HG02798 (cell line): ENCODE results near the gene USP11.

Source experiments
- ATAC-seq: cut with Tn5 transposase; IDR thresholded peaks from one replicate; pipeline ENCODE4 v1.9.1; 2021; ENCODE audit warnings: mild to moderate bottlenecking; ENCODE audit not compliant: unreplicated experiment, poor library complexity

USP11 gene

DNA sequence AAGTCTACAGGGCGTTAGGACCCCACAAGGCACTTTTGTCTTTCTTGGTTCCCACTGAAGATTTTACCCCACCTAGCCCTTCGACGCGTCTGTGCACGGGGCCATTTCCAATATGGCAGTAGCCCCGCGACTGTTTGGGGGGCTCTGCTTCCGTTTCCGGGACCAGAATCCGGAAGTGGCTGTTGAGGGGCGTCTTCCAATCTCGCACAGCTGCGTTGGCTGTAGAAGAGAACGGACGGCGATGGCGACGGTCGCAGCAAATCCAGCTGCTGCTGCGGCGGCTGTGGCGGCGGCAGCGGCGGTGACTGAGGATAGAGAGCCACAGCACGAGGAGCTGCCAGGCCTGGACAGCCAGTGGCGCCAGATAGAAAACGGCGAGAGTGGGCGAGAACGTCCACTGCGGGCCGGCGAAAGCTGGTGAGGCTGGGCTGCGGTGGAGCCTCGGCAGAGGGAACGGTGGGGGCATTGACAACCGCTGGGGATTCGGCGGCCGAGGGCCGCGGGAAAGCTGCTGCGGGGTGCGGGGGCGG, at the start of gene USP11:
USP11 (plus strand) TSS at position 207 of the 530 bp plus-strand sequence; CDS start at position 242, 35 bp downstream.
- peak; percentile 25 for ATAC-seq

DNA sequence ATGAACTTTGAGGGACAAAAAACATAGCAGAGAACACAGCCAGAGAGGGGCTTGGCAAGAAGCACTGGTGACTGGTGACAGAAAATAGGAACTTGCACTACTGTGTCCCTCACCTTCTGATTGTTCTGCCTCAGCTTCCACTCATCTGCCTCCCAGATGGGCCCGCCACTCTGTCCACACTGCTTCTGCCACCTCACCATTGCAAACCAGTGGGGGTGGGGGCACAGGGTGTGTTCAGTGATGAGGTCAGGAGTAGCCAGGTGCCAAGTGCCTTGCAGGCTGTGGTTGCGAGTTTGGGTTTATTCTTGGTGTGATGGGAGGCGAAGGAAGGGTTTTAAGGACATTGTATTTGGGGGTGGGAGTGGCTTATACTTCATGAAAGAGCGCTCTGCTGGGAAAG, 48.3 kb upstream of the USP11 start:
- no peak for ATAC-seq

- no peak for ATAC-seq
Observed at GRCh38 chrX:47185241-47185640, 47.6 kb upstream of the USP11 start.

DNA sequence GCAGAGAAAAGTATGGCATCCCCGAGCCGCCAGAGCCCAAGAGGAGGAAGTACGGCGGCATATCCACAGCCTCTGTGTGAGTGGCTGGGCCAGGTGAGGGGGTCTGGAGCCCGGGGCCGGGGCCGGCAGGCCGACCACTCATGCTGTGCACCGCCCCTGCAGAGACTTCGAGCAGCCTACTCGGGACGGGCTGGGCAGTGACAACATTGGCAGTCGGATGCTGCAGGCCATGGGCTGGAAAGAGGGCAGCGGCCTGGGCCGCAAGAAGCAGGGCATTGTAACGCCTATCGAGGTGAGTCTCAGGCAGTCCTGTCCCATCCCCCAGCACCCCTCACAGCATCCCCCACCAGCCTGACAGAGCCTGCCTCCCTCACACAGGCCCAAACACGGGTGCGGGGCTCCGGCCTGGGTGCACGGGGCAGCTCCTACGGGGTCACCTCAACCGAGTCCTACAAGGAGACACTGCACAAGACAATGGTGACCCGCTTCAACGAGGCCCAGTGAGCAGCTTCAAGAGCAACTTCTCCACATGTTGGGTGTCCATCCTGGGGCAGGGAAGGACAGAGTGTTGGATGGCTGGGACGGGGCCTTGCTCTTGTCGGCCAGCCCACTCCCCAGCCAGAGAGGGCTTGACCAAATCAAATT, 46.6 kb upstream of the USP11 start:
- ATAC-seq: no peak

DNA sequence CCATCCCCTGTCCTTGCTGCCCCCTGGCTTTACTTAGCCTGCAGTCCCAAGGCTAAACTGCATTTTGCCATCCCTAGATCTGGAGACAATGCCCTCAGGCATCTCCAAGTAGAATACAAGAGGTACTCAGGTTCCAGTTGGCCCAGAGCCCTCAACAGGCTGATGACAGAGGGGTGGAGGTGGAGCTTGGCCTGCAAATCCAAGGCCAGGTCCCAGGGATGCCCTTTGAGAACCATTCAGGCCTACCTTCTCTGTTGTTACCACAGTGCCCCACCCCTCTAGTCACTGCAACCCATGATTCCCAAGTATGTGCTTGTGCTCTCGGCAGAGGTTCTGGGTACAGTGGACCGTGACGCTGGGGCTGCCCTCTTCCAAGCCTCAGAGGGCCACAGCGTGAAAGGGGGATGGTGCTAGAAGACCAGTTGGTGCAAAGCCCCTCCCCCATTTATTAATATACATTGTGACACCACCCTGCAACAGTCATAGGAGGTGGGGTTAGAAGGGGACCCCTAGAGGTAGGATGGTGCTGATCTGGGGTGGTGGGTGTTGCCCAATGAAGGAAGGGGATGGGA, 45.6 kb upstream of the USP11 start:
- no peak for ATAC-seq

DNA sequence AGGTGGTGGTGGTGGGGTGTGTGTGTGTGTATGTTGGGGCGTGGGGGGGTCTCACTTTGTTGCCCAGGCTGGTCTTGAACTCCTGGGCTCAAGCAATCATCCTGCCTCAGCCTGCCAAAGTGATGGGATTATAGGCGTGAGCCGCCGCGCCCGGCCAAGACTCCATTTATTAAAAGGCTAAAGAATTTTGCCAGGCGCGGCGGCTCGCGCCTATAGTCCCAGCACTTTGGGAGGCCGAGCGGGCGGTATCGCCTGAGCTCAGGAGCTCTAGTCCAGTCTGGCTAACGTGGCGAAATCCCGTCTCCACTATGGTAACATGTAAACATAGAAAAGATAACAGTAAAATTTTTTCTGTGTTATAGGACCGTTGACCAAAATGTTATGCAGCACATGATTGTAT, 42.9 kb upstream of the USP11 start:
- ATAC-seq: no peak

DNA sequence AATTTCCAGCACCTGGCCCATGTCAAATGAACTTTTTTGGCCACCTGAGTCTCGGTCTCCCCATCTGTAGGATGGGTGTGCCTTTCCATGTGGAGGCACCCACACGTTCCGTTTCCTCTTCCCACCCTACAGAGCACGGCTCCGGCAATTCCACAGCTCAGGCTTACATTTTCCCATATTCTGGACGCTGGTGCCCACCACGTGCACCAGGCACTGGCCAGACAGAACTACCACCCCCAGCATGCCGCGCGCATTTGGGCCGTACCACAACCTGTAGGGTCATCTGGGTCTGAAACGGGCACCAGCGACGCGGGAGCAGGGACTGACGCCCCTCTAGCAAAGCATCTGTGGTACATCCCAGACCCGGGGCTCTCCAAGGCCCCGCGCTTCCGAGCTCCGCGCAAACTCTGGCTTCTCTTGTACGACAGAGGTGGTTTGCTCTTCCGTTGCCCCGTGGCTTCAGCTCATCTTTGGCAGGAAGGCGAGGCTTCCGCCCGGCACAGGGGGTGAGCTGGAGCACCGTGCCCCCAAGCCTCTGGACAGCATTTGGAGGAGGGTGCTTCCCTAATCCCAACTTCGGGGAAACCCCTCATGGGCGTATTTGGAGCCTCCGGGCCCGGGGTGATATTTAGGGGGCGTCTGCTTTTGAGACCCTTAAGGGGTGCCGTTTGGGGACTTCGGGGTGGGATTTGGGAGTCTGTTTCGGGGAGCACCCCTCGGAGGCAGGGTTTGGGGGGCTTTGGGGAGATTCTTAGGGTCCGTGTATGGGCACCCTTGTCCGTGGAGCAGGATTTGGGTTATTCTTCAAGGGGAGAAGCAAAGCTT, 42.2 kb upstream of the USP11 start:
- peak; percentile 67 for ATAC-seq

DNA sequence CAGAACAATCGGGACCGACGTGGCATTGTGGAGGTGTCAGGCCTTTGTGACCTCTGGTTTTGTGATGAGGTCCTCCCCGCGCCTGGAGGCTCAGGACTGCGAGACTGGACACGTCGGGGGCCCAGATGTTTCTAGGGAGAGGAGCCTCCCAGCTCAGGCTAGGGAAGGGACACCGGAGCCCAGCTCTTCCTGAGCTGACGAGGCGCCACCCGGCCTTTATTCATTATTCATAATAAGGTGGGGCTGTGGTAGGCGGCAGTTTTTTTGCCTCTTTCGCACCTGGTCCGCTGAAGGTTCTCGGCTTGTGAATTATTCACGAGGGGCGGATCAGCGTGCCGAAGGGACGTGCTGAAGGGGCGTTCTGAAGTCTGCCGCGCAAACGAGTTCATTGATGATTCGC, 41.5 kb upstream of the USP11 start:
- no peak for ATAC-seq

- no peak for ATAC-seq
Observed at GRCh38 chrX:47191806-47192401, 40.9 kb upstream of the USP11 start.

- peak; percentile 69 for ATAC-seq
Observed at GRCh38 chrX:47193475-47194193, 39.2 kb upstream of the USP11 start, which contains the start of gene UBA1. TSS of gene UBA1 (plus strand) at chrX:47193829. CDS start at chrX:47198803, 4,974 bp downstream.

DNA sequence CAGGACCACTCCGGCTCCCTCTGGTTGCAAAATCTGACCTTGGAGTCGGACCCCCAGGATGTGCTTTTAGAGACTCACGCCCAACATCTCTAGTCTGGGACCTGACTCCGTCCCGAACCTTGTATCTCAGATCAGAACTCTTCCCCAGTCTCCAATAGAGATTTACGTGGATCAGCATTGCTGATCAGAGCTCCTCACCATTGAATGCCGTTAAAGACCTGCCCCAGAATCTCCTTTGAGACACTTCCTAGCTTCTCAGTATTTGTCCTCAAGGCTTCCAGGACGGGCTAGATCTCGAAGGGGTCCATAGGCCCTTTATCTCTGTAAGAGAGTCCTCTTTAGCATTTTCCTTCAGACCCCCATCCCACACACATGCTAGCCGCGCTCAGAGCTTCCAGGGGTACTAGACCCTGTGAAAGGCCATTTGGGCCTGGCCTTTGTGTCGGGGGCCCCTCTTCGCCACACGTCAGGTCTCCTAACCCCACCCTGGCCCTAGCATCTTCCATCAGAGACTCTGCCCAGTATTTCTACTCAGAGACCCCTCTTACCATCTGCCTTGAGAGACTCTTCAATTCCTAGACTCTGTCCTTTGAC, 38.5 kb upstream of the USP11 start:
- ATAC-seq: no peak

DNA sequence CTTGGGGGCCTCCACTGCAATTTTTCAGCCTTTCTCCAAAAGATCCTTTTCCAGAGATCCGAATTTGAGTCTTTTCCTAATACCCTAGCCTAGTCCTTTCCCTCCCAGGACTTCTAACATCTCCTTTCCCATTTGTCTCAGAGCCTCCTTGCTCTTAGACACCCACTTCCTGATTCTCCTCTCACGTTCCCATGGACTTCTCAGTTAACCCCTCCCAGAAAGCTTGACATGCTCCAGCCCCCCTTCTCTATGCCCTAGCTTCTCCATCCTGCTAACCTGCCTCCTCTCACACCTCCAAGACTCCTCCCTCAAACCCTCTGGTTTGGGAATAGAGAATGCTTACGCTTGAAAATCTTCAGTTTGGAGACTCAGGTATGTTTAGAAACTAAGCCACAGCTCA, 36.7 kb upstream of the USP11 start:
- no peak for ATAC-seq

DNA sequence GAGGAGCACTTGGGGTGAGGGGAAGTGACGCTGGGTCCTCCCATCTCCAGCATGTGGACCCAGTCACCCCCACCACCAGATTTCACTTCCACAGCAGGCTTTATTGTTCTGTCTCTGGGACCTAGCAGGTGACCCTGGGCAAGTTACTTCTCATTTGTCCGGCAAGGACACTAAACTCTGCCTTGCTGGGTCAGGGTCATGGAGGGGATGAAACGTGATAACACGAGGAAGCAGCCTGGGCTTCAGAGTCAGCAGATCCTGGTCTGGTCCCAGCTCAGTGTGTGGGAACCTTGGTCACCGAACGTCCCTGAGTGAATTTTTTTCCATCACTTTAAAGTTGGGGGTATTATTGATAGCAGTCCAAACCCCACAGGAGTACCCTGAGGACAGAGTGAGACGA, 35.3 kb upstream of the USP11 start:
- no peak for ATAC-seq

- ATAC-seq: no peak
Observed at GRCh38 chrX:47198026-47198686, 34.7 kb upstream of the USP11 start.

DNA sequence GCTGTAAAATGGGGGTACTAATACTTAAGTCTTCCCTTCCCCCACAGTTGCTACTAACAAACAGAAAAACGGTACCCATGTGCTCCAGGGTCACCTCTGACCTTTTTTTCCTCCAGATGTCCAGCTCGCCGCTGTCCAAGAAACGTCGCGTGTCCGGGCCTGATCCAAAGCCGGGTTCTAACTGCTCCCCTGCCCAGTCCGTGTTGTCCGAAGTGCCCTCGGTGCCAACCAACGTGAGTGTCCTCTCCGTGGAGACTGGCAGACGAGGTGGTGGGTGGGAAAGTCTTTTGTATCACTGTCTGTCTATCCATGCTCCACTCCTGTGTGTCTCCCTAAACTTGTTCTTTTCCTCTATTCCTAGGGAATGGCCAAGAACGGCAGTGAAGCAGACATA, 34.1 kb upstream of the USP11 start:
- no peak for ATAC-seq

GRCh38 chrX:47199286-47199685, 33.5 kb upstream of the USP11 start:
- no peak for ATAC-seq

DNA sequence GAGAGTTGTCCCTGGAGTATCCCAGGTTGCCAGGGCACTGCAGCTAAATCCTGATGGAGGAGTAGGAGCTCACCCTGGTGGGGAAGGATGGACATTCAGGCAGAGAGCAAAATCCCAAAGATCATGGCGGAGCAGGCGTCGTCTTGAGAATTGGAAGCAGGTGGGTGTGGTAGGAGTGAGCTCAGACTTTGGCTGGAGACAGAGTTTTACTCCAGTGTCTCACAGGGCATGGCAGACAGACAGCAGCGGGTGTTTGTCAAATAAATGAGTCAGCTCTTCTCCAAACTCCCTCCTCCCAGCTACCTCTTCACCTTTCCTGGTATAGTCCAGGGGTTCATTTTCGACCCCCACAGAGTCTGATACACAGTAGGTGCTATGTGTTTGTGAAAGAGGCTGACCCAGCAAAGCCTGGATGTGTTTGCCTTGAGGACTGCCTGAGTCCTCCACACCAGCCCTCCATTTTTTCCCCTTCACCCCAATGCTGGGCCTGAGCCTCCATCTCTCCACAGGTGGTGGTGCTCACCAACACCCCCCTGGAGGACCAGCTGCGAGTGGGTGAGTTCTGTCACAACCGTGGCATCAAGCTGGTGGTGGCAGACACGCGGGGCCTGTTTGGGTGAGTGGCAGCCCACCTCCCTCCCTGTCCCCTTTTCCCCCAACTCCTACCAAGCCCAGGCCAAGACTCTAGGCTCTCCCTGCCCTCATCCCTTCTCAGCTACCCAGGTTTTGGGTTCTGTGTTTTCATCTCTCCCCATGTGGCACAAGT, 32.2 kb upstream of the USP11 start:
- no peak for ATAC-seq

- no peak for ATAC-seq
Observed at GRCh38 chrX:47201345-47201944, 31.4 kb upstream of the USP11 start.
